Measurements from ENCODE around the gene LBH.

Gene LBH

DNA sequence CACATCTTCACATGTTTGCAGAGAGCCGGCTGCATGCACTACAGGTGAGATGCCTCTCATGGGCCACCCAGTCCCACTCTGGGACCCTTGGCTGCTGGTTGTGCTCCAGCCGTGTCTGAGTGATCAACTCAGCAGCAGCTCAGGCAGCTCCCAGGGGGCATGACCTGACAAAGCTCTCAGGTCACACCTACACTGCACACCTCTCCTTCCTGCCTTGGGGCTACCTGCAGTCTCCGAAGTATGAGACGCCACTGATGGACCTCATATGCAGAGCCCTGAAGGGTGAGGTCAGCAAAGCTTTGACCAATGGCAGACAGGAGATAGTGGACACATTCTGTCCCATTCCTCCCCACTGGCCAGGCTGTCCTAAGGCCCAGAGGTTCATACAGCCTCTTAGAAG, 51.4 kb downstream of the LBH start:
- TF ChIP-seq, protein P1, sequence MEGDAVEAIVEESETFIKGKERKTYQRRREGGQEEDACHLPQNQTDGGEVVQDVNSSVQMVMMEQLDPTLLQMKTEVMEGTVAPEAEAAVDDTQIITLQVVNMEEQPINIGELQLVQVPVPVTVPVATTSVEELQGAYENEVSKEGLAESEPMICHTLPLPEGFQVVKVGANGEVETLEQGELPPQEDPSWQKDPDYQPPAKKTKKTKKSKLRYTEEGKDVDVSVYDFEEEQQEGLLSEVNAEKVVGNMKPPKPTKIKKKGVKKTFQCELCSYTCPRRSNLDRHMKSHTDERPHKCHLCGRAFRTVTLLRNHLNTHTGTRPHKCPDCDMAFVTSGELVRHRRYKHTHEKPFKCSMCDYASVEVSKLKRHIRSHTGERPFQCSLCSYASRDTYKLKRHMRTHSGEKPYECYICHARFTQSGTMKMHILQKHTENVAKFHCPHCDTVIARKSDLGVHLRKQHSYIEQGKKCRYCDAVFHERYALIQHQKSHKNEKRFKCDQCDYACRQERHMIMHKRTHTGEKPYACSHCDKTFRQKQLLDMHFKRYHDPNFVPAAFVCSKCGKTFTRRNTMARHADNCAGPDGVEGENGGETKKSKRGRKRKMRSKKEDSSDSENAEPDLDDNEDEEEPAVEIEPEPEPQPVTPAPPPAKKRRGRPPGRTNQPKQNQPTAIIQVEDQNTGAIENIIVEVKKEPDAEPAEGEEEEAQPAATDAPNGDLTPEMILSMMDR (IDR thresholded peaks at IDR 0.05; ENCODE audit: insufficient read depth, low read depth, low read length, missing control alignments): no peak
- DNase-seq (ENCODE audit: low read depth): no peak
- H3K4me3 ChIP-seq (ENCODE audit: low read length): no peak overlapping the region

DNA sequence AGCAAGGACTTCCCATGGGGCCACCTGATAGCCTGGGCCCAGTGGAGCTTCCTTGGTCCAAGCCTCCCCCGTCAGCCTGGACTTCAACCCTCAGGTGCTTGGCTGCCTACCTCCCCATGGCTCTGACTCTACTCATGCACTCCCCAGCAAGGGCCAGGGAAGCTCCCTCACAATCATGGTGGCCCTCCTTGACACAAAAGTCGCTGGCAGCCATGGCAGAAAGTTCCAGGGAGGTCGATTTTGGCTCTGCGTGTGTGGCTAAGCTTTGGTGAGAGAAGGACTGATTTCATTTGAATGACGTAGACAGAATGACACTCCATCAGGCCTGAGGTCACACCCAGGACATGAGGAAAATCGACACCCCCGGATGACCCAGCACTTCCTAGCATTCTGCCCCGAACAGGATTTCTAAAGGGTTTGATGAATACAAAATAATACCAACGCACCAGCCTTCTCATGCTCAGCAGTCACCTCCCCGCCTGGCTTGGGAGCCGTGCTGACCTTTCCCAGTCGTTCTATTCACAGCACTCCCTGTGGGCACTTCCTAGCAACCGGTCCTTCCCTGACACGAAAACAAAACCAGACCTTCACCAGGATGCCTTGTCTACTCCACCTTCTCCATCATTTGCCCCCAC, 52.7 kb downstream of the LBH start:
- DNase-seq (ENCODE audit: low read depth): no peak
- H3K4me3 ChIP-seq (ENCODE audit: low read length): no peak overlapping the region
- TF ChIP-seq, protein P1 (IDR thresholded peaks at IDR 0.05; ENCODE audit: insufficient read depth, low read depth, low read length, missing control alignments): no peak

DNA sequence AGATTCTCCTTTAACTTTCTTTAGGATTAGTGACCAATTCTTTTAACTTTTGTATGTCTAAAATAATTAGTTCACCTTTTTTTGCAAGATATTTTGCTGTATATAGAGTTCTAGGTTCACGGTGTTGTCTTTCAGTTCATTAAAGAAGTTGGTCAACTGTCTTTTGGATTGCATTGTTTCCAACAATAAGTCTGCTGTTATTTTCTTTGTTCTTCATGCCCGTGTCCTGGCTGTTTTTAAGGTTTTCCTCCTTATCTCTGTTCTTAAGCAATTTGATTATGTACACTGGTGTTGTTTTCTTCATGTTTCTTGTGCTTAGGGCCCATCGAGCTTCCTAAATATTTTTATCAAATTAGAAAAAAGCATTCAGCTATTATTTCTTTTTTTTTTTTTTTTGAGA, 54.4 kb downstream of the LBH start:
- no peak overlapping the region for H3K4me3 ChIP-seq (ENCODE audit: low read length)
- DNase-seq (ENCODE audit: low read depth): no peak
- TF ChIP-seq, protein P1 (IDR thresholded peaks at IDR 0.05; ENCODE audit: insufficient read depth, low read depth, low read length, missing control alignments): no peak

DNA sequence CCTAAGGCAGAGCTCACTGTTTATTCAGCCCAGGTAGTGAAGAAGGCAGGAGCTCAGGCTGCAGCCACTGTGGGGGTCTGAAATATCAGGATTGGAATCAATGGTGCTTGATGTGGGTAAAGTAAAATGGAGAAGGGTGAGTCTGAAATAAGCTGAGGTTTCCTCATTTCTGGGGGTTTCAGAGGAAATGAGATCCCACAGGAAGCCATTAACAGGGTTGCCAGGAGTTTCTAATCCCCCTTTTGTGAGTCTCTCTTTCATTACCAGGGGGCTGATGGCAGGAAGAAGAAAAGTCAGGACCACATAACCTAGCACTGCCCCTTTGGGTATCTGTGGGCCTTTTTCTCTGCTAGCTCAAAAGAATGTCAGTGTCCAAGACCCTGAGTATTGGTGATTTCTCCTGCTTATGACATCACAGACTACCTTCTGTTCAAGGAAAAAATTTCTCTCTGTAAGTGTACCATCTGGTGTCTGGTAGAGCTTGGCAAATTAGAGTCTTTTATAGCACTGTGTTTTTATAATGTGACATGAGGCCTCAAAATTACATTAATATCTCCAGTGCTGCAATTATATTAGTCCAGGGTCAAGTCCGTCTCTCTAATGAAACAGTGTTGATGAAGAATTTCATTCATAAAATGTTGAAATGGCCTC, 56.0 kb downstream of the LBH start:
- TF ChIP-seq, protein P1 (IDR thresholded peaks at IDR 0.05; ENCODE audit: insufficient read depth, low read depth, low read length, missing control alignments): no peak
- H3K4me3 ChIP-seq (ENCODE audit: low read length): no peak overlapping the region
- no peak for DNase-seq (ENCODE audit: low read depth)

DNA sequence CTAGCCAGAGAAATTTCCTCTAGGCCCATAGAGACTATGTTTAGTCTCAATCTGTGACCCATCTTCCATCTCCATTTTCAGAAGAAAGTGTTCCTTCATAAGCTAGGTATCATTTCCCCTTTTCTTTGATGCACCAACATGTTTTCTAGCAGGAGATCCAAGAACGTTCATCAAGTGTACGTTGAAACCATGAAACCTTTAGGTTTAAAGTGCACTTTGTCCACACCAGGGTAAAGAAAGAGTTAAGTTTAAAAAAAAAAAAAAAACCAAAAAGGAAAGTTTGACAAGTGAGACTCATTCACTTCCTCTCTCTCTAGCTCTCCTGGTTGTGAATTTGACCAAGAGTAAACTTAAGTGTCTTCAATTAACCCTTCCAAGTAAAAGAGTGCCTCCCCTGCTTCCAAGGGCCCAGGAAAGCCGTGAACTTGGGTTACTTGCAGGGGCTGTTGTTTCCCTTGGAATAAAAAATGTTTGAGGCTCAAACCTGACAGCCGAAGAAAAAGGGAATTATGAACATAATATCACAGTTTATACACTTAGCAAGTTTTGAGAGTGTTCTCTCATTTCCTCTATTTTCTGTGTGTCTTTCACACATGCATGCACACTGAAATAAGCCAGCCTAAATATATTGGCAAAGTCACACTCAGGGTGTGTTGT, 56.7 kb downstream of the LBH start:
- H3K4me3 ChIP-seq (ENCODE audit: low read length): no peak overlapping the region
- TF ChIP-seq, protein P1 (IDR thresholded peaks at IDR 0.05; ENCODE audit: insufficient read depth, low read depth, low read length, missing control alignments): no peak
- DNase-seq (ENCODE audit: low read depth): no peak

DNA sequence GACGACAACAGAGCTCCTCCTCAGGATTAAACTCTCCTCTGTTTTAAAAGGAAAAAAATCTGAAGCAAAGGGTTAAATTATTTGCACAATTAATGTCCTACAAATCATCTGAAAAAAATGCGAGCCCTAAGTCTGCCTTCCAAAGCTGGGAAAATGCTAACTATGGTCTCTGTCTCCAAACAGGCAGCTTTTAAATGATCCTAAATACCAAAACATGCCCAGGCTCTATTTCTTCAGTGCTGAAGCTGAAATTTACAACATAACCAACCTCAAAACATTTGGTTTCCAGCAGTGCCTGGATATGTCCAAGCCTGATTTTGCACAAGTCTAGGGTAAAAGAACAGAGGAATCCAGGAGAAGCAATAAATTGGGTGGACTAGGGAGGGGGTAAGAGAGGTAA, 57.2 kb downstream of the LBH start:
- no peak for DNase-seq (ENCODE audit: low read depth)

More for the DNA sequence above, 57.2 kb downstream of the LBH start:
- TF ChIP-seq, protein P1 (IDR thresholded peaks at IDR 0.05; ENCODE audit: insufficient read depth, low read depth, low read length, missing control alignments): no peak
- no peak overlapping the region for H3K4me3 ChIP-seq (ENCODE audit: low read length)

Measured in epithelial cell of esophagus (primary cell).